Measurements from ENCODE around the gene DNMT3A. TPM values are rescaled to one million over a fixed set of nuclear protein-coding genes. Genes with fewer than 3 reads are reported as not detected.

The DNMT3A gene
- total RNA-seq, 1 donor from 2014 or later: 80.2 TPM

DNA sequence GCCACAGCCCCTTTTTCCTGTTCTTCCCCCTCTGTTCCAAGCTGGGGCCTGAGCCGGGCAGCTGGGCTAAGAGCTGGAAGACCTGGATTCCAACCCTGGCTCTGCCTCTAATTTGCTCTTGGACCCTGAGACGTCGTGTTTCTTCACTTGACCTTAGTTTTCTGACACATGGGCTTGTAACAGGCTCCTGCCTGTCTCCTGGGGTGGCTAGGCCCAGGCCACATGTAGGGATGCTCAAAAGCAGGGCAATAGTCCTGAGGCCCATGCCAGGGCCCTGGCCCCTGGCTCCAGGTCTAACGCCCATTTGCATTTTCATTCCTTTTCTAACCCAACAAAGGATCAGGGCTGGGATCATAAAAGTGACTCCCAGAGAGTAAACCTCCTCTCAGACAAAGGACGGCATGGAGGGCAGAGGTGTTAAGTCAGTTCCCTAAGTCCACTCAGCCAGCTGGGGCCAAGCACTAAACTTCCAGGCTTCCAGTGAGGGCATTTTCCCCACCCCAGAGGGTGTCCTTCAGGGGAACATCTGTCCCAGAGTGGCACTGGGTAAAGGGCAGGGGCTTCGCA lies 16.6 kb upstream of the DNMT3A start:
- Mint-ChIP-seq H3K36me3 (ENCODE audit: unreplicated experiment) (no peaks in the 10 kb centered on the region), H3K27me3 (ENCODE audit: unreplicated experiment) (no peaks in the 10 kb centered on the region), H3K9me3 (ENCODE audit: unreplicated experiment) (no peaks in the 10 kb centered on the region), H3K27ac (ENCODE audit: unreplicated experiment) (no peak overlapping the region), H3K4me1 (ENCODE audit: unreplicated experiment) (peaks cover 9% of the 10 kb centered on the region), H3K4me3 (ENCODE audit: unreplicated experiment) (no peak overlapping the region)
- no peak for DNase-seq (ENCODE audit: extremely low spot score, unreplicated experiment)
- TF ChIP-seq, protein P1, sequence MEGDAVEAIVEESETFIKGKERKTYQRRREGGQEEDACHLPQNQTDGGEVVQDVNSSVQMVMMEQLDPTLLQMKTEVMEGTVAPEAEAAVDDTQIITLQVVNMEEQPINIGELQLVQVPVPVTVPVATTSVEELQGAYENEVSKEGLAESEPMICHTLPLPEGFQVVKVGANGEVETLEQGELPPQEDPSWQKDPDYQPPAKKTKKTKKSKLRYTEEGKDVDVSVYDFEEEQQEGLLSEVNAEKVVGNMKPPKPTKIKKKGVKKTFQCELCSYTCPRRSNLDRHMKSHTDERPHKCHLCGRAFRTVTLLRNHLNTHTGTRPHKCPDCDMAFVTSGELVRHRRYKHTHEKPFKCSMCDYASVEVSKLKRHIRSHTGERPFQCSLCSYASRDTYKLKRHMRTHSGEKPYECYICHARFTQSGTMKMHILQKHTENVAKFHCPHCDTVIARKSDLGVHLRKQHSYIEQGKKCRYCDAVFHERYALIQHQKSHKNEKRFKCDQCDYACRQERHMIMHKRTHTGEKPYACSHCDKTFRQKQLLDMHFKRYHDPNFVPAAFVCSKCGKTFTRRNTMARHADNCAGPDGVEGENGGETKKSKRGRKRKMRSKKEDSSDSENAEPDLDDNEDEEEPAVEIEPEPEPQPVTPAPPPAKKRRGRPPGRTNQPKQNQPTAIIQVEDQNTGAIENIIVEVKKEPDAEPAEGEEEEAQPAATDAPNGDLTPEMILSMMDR (IDR thresholded peaks at IDR 0.05): no peak

DNA sequence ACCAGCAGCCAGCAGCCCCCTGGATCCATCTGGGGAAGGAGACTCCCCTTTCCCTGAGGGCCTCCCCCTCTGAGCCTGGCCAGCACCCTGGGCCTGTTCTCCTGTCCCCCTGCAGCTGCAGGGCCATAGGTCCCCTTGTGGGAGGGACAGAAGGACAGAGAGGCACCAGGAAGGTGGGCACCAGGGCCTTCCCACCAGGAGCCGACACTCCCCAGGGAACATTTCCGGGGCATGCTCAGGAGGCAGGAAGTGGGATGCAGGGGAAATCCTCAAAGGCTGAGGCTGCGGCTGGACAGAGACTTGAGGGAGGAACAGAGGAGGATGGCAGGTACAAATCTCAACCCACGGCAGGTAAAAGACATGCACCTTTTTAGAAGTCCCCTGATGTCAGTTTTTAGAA lies 14.4 kb upstream of the DNMT3A start:
- Mint-ChIP-seq H3K4me1 (ENCODE audit: unreplicated experiment) (no peaks in the 10 kb centered on the region), H3K4me3 (ENCODE audit: unreplicated experiment) (no peak overlapping the region), H3K9me3 (ENCODE audit: unreplicated experiment) (no peaks in the 10 kb centered on the region), H3K36me3 (ENCODE audit: unreplicated experiment) (no peaks in the 10 kb centered on the region), H3K27me3 (ENCODE audit: unreplicated experiment) (no peaks in the 10 kb centered on the region), H3K27ac (ENCODE audit: unreplicated experiment) (no peak overlapping the region)
- DNase-seq (ENCODE audit: extremely low spot score, unreplicated experiment): no peak
- TF ChIP-seq, protein P1 (IDR thresholded peaks at IDR 0.05): no peak

DNA sequence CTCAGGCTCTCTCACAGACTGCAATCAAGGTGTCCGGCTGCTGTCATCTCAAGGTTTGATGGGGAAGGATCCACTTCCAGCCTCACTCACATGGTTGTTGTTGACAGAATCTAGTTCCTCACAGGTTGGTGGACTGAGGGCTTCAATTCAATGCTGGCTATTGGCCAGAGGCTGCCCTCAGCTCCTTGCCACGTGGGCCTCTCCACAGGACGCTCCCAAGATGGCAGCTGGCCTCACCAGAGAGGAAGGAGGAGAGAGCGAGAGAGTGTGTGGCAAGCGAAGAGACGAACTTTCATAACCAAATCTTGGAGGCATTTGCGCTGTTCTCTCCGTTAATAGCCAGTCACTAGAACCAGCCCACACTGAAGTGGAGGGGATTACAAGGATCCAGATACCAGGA lies 13.5 kb upstream of the DNMT3A start:
- H3K9me3 Mint-ChIP-seq (ENCODE audit: unreplicated experiment): no peaks in the 10 kb centered on the region
- no peak overlapping the region for H3K4me3 Mint-ChIP-seq (ENCODE audit: unreplicated experiment)
- TF ChIP-seq, protein P1 (IDR thresholded peaks at IDR 0.05): no peak
- no peaks in the 10 kb centered on the region for H3K4me1 Mint-ChIP-seq (ENCODE audit: unreplicated experiment)
- DNase-seq (ENCODE audit: extremely low spot score, unreplicated experiment): no peak
- no peaks in the 10 kb centered on the region for H3K36me3 Mint-ChIP-seq (ENCODE audit: unreplicated experiment)
- no peak overlapping the region for H3K27ac Mint-ChIP-seq (ENCODE audit: unreplicated experiment)
- H3K27me3 Mint-ChIP-seq (ENCODE audit: unreplicated experiment): no peaks in the 10 kb centered on the region

DNA sequence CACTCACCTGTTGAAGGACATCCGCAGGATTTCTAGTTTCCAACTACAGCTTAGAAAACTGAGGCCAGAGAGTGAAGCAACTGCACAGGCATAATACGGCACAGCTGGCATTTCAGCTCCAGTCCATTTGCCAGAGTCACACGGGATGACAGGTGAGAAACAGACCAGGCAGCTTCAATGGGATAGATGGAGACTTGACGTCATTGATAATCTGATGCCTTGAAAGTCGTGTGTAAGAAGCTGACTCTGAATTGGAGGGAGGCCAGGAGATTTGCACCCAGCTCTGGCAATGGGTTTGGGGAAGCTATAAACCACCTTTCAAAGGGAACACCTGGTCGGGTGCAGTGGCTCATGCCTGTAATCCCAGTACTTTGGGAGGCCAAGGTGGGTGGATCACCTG lies 12.4 kb upstream of the DNMT3A start:
- H3K9me3 Mint-ChIP-seq (ENCODE audit: unreplicated experiment): no peaks in the 10 kb centered on the region
- no peak for DNase-seq (ENCODE audit: extremely low spot score, unreplicated experiment)
- H3K4me1 Mint-ChIP-seq (ENCODE audit: unreplicated experiment): no peaks in the 10 kb centered on the region
- TF ChIP-seq, protein P1 (IDR thresholded peaks at IDR 0.05): no peak
- no peak overlapping the region for H3K27ac Mint-ChIP-seq (ENCODE audit: unreplicated experiment)
- no peaks in the 10 kb centered on the region for H3K27me3 Mint-ChIP-seq (ENCODE audit: unreplicated experiment)
- H3K4me3 Mint-ChIP-seq (ENCODE audit: unreplicated experiment): no peak overlapping the region
- no peaks in the 10 kb centered on the region for H3K36me3 Mint-ChIP-seq (ENCODE audit: unreplicated experiment)

DNA sequence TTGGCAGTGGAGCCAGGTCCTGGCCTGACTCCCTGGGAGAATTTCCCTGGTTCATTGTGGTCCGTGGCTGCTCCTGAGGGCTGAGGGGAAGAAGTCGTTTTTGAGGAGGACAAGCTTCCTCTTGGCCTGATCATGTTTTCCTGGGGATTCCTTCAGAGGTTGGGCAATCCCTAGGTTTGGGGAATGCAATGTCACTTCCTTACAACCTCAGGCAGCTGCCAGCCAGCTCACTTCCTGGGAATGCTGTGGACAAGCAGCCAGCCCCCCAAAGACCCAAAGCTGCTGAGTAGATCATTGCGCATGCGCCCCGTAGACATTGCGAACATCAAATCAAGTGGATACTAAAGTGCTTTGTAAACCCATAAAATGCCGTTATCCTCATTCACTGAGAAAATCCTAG lies 7.7 kb upstream of the DNMT3A start:
- Mint-ChIP-seq H3K36me3 (ENCODE audit: unreplicated experiment) (no peaks in the 10 kb centered on the region), H3K9me3 (ENCODE audit: unreplicated experiment) (no peaks in the 10 kb centered on the region), H3K27me3 (ENCODE audit: unreplicated experiment) (no peaks in the 10 kb centered on the region), H3K4me1 (ENCODE audit: unreplicated experiment) (peaks cover 4% of the 10 kb centered on the region), H3K27ac (ENCODE audit: unreplicated experiment) (no peak overlapping the region), H3K4me3 (ENCODE audit: unreplicated experiment) (no peak overlapping the region)
- DNase-seq (ENCODE audit: extremely low spot score, unreplicated experiment): no peak
- TF ChIP-seq, protein P1 (IDR thresholded peaks at IDR 0.05): no peak

Measured in osteocyte (in vitro differentiated cells).